ENCODE measurements around the gene ZNF22. TPM values are rescaled to one million over a fixed set of nuclear protein-coding genes. Genes with fewer than 3 reads are reported as not detected.

Gene ZNF22
- 10 to 100 TPM; 34.8 to 44.0 TPM for total RNA-seq

- Mint-ChIP-seq H3K36me3 (ENCODE audit: insufficient read depth in 2 of 2) (peaks cover 13 to 41% of the 10 kb centered on the region in 2 donors), H3K27me3 (ENCODE audit: low read depth) (no peaks in the 10 kb centered on the region), H3K4me1 (ENCODE audit: low read depth) (peaks cover 33% of the 10 kb centered on the region), H3K4me3 (peak within 1 kb of the TSS; percentile 90 to 96), H3K27ac (peak within 1 kb of the TSS; percentile 96), H3K9me3 (peaks cover 3 to 9% of the 10 kb centered on the region in 2 donors)
- DNase-seq (peak; percentile 77 to 81), ATAC-seq (replicated peaks in 1 of 2) (peak; percentile 85 to 87)
Measured at GRCh38 chr10:45000752-45001380, at the start of gene ZNF22. Gene ZNF22 (plus strand): TSS chr10:45000923. CDS start chr10:45003369, 2,446 bp downstream.

DNA sequence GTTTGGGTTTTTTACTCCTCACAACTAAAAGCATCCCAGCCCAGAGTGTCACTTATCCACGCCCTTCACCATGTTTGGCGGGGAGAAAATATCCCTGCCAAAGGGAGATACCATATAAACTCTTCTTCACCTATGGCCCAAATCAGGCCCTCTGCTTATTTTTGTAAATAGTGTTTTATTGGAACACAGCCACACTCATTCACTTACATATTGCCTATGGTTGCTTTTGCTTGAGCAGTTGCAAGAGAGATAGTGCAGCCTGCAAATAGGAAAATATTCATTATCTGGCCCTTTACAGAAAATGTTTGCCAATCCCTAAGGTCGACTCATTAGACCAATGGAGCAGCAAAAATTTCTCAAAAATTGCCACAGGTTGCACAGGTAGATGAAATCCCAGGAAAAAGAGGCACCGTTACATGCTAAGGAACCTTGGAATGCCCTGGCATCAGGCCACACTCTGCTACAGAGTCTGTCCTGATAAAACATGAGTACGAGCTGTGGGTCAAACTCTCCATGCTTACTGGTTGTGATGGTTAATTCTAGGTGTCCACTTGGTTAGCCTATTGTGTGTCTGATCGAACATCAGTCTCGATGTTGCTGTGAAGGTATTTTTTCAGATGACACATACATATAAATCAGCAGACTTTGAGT lies 49.0 kb upstream of the ZNF22 start:
- H3K36me3 Mint-ChIP-seq (ENCODE audit: insufficient read depth in 2 of 2) = no peaks in the 10 kb centered on the region
- H3K27me3 Mint-ChIP-seq (ENCODE audit: low read depth) = no peaks in the 10 kb centered on the region
- H3K27ac Mint-ChIP-seq = no peak overlapping the region

GRCh38 chr10:44952779-44953231 lies 47.9 kb upstream of the ZNF22 start:
- Mint-ChIP-seq H3K9me3 (no peaks in the 10 kb centered on the region), H3K36me3 (ENCODE audit: insufficient read depth in 2 of 2) (no peaks in the 10 kb centered on the region), H3K27ac (no peak overlapping the region), H3K4me1 (ENCODE audit: low read depth) (peaks cover 11% of the 10 kb centered on the region), H3K4me3 (no peak overlapping the region), H3K27me3 (ENCODE audit: low read depth) (no peaks in the 10 kb centered on the region)
- ATAC-seq (replicated peaks in 1 of 2) (no peak), DNase-seq (no peak)

More for the DNA sequence above, 49.0 kb upstream of the ZNF22 start:
- Mint-ChIP-seq H3K4me3 (no peak overlapping the region), H3K9me3 (no peaks in the 10 kb centered on the region), H3K4me1 (ENCODE audit: low read depth) (peaks cover 14% of the 10 kb centered on the region)
- ATAC-seq (replicated peaks in 1 of 2) (no peak), DNase-seq (no peak)

DNA sequence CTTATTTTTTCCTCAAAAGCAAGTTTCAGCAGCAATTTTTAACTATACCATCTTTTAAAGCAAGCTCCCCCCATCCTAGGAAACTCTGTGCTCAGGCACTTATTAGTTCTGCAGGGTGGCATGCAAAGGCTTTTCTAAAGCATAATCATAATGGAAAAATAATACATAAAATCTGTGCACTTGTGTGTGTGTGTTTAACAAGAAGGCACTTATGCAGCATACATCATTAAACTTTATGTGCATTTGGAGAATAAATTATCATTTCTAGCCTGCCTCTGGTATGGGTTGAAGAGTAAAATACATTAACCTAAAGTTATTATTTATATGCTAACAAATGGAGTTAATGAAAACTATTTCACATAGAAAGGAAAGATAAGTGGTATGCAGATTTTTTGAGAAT lies 46.7 kb upstream of the ZNF22 start:
- H3K27ac Mint-ChIP-seq = no peak overlapping the region
- H3K9me3 Mint-ChIP-seq = no peaks in the 10 kb centered on the region
- H3K4me3 Mint-ChIP-seq = no peak overlapping the region
- no peak for DNase-seq
- ATAC-seq (replicated peaks in 1 of 2) = no peak
- no peaks in the 10 kb centered on the region for H3K27me3 Mint-ChIP-seq (ENCODE audit: low read depth)
- peaks cover 13% of the 10 kb centered on the region for H3K4me1 Mint-ChIP-seq (ENCODE audit: low read depth)
- no peaks in the 10 kb centered on the region for H3K36me3 Mint-ChIP-seq (ENCODE audit: insufficient read depth in 2 of 2)

DNA sequence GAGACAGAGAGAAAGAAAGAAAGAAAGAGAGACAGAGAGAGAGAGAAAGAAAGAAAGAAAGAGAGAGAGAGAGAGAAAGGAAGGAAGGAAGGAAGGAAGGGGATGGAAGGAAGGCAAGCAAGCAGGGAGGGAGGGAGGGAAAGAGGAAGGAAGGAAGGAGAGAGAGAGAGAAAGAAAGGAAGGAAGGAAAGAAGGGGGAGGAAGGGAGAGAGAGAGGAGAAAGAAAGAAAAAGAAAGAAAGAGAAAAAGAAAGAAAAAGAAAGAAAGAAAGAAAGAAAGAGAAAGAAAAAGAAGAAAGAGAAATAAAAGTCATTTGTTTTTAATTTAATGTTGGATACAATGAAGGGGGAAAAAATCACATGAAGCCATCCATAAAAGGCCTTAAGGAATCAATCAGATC lies 45.8 kb upstream of the ZNF22 start:
- ATAC-seq (replicated peaks in 1 of 2) (no peak), DNase-seq (no peak)
- Mint-ChIP-seq H3K27me3 (ENCODE audit: low read depth) (no peaks in the 10 kb centered on the region), H3K36me3 (ENCODE audit: insufficient read depth in 2 of 2) (no peaks in the 10 kb centered on the region), H3K4me3 (no peak overlapping the region), H3K27ac (no peak overlapping the region), H3K9me3 (no peaks in the 10 kb centered on the region), H3K4me1 (ENCODE audit: low read depth) (peaks cover 13% of the 10 kb centered on the region)

DNA sequence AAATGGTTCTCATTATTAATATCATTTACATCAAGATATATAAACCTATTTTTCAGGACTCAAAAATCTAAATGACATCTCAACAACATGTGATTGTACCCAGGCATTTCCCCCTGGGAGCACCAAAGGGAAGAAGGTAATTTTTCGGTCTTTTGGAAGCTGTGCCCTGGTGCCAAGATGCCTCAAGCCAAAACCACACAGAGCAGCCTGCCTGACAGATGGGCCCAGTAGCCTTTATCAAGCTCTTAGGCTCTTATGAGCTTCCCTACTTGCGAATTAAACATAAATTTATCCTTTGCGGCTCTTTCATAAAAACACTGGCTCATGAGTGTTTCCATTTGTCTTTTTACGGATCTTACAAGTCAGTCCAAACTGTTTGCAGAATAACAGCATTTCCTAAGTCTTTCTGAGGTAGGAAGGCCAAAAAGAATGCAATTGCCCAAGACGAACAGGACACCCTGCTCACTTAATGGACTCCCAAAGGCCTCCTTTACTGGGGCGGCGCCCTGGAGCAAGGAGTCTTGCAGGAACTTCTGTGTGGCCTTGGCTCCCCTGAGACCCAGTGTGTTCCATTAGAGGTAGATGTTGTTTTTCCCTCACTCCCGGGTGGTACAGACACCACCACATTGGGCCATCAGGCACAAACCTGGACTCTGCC lies 45.2 kb upstream of the ZNF22 start:
- no peak overlapping the region for H3K27ac Mint-ChIP-seq

DNA sequence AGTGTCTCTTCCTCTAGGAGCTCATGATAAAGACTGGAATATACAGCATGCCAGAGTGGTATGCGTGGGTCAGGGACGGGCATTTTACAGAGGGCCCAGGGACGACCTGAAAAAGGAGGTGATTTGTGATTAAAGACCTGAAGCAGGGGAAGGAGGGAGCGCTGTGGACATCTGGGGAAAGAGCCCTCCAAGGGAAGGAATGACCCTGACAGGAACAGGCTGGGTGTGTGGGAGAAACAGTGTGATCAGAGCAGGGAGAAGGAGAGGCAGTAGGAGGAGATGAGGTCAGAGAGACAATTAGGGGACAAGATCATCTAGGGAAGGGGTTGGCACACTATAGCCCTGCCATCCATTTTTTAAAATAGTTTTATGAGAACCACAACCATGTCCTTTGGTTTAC lies 44.5 kb upstream of the ZNF22 start:
- Mint-ChIP-seq H3K27me3 (ENCODE audit: low read depth) (no peaks in the 10 kb centered on the region), H3K27ac (no peak overlapping the region), H3K4me3 (no peak overlapping the region), H3K36me3 (ENCODE audit: insufficient read depth in 2 of 2) (no peaks in the 10 kb centered on the region), H3K9me3 (no peaks in the 10 kb centered on the region), H3K4me1 (ENCODE audit: low read depth) (peaks cover 24% of the 10 kb centered on the region)
- ATAC-seq (replicated peaks in 1 of 2) (no peak), DNase-seq (no peak)

More for the DNA sequence above, 45.2 kb upstream of the ZNF22 start:
- Mint-ChIP-seq H3K9me3 (no peaks in the 10 kb centered on the region), H3K4me1 (ENCODE audit: low read depth) (peaks cover 17% of the 10 kb centered on the region), H3K4me3 (no peak overlapping the region), H3K27me3 (ENCODE audit: low read depth) (no peaks in the 10 kb centered on the region), H3K36me3 (ENCODE audit: insufficient read depth in 2 of 2) (no peaks in the 10 kb centered on the region)
- ATAC-seq (replicated peaks in 1 of 2) (no peak), DNase-seq (no peak)

GRCh38 chr10:44956717-44957706 lies 43.7 kb upstream of the ZNF22 start:
- no peaks in the 10 kb centered on the region for H3K36me3 Mint-ChIP-seq (ENCODE audit: insufficient read depth in 2 of 2)
- H3K27me3 Mint-ChIP-seq (ENCODE audit: low read depth) = no peaks in the 10 kb centered on the region
- DNase-seq = no peak
- H3K4me3 Mint-ChIP-seq = peak overlapping the region in 1 of 2 donors; percentile 44
- peaks cover 25% of the 10 kb centered on the region for H3K4me1 Mint-ChIP-seq (ENCODE audit: low read depth)
- no peak overlapping the region for H3K27ac Mint-ChIP-seq
- H3K9me3 Mint-ChIP-seq = no peaks in the 10 kb centered on the region
- no peak for ATAC-seq (replicated peaks in 1 of 2)

GRCh38 chr10:44958196-44958897 lies 42.4 kb upstream of the ZNF22 start:
- Mint-ChIP-seq H3K4me1 (ENCODE audit: low read depth) (peaks cover 25% of the 10 kb centered on the region), H3K27ac (peak overlapping the region; percentile 63)
- ATAC-seq (replicated peaks in 1 of 2) = no peak

GRCh38 chr10:44958898-44959246 lies 41.9 kb upstream of the ZNF22 start:
- no peak for ATAC-seq (replicated peaks in 1 of 2)
- Mint-ChIP-seq H3K9me3 (no peaks in the 10 kb centered on the region), H3K36me3 (ENCODE audit: insufficient read depth in 2 of 2) (no peaks in the 10 kb centered on the region), H3K27ac (peak overlapping the region; percentile 63), H3K27me3 (ENCODE audit: low read depth) (no peaks in the 10 kb centered on the region), H3K4me1 (ENCODE audit: low read depth) (peaks cover 25% of the 10 kb centered on the region), H3K4me3 (peak overlapping the region; percentile 83 to 84)
- DNase-seq = no peak

More at GRCh38 chr10:44958196-44958897, 42.4 kb upstream of the ZNF22 start:
- DNase-seq = no peak
- H3K36me3 Mint-ChIP-seq (ENCODE audit: insufficient read depth in 2 of 2) = no peaks in the 10 kb centered on the region
- H3K9me3 Mint-ChIP-seq = no peaks in the 10 kb centered on the region
- no peaks in the 10 kb centered on the region for H3K27me3 Mint-ChIP-seq (ENCODE audit: low read depth)
- H3K4me3 Mint-ChIP-seq = peak overlapping the region; percentile 83 to 84

DNA sequence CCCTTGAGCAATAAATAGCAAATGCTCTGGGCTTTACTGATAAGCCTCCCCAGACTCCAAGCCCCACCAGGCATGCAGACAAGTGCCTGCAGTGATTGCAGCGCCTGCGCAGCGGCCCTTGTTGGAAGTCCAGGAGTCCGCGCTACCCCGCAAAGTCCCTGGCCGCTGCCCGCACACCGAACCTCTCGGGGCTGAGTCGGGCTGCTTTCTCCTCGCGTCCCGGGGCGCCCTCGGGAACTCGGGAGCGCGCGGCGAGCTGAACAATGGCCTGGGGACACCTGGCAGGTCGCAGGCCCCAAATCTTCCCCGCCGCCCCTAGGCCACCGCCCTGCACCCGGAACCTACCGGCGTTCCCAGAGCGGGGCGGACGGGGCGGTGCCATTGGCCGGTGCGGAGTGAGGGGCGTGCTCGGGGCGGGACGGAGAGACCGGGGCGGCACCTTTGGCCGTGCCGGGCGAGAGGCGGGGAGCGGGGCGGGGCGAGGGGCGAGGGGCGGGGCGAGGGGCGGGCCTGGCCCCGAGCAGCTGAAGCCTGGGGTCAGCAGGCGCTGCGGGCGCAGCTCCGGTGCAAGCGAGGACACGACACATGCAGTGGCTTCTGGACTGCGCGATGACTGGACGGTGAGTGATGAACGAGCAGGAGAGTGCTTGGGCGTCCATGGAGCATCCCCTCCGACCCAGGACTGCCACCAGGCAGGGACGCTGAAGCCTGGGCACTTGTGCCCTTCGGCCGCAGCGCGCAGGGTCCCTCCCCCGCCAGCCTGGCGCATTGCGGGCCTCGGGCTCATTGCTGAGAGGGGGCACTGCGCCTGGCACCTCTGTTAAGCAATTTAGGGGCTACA lies 41.3 kb upstream of the ZNF22 start, which contains the start of gene RASSF4:
TSS of gene RASSF4 (plus strand) at position 556 of the 841 bp plus-strand sequence. CDS start 10,401 bp downstream, outside the sequence.
- Mint-ChIP-seq H3K4me3 (peak within 1 kb of the TSS; percentile 83 to 84), H3K27ac (peak within 1 kb of the TSS; percentile 63), H3K27me3 (ENCODE audit: low read depth) (no peaks in the 10 kb centered on the region), H3K9me3 (no peaks in the 10 kb centered on the region), H3K4me1 (ENCODE audit: low read depth) (peaks cover 22% of the 10 kb centered on the region), H3K36me3 (ENCODE audit: insufficient read depth in 2 of 2) (no peaks in the 10 kb centered on the region)
- DNase-seq = peak; percentile 95 to 96
- ATAC-seq (replicated peaks in 1 of 2) = peak; percentile 100

All from activated T-cell treated with anti-CD3 and anti-CD28 coated beads, Interleukin-2, amount 50 U/mL, for 72 hours (primary cell).